ENCODE results near the gene S100P.

S100P gene

GRCh38 chr4:6699388-6699787 lies 5.7 kb downstream of the S100P start:
- no peak for DNase-seq

- DNase-seq, result no peak
Measured at GRCh38 chr4:6699903-6700302, 6.2 kb downstream of the S100P start.

- DNase-seq, result no peak
Measured at GRCh38 chr4:6701371-6701770, 7.7 kb downstream of the S100P start.

GRCh38 chr4:6702761-6703160 lies 9.1 kb downstream of the S100P start:
- no peak for DNase-seq

GRCh38 chr4:6703786-6704185 lies 10.1 kb downstream of the S100P start:
- DNase-seq, result no peak

GRCh38 chr4:6705646-6706045 lies 12.0 kb downstream of the S100P start:
- DNase-seq, result no peak

- no peak for DNase-seq
Measured at GRCh38 chr4:6706173-6706572, 12.5 kb downstream of the S100P start.

- DNase-seq, result peak; percentile 98
Measured at GRCh38 chr4:6709230-6710114, 15.8 kb downstream of the S100P start, which contains the start of gene MRFAP1L1. Gene MRFAP1L1 (minus strand): TSS chr4:6709865. CDS start chr4:6709629, 236 bp downstream.

- DNase-seq, result no peak
Measured at GRCh38 chr4:6710282-6710681, 16.6 kb downstream of the S100P start.

- no peak for DNase-seq
Measured at GRCh38 chr4:6710996-6711395, 17.3 kb downstream of the S100P start.

- no peak for DNase-seq
Measured at GRCh38 chr4:6714954-6715353, 21.3 kb downstream of the S100P start.

GRCh38 chr4:6715704-6716017 lies 22.0 kb downstream of the S100P start:
- no peak for DNase-seq

GRCh38 chr4:6716018-6716911 lies 22.6 kb downstream of the S100P start, which contains the start of gene BLOC1S4:
Gene BLOC1S4 (plus strand): TSS chr4:6716174. CDS start chr4:6716210, 36 bp downstream.
- peak; percentile 90 for DNase-seq

GRCh38 chr4:6716958-6717655 lies 23.4 kb downstream of the S100P start:
- no peak for DNase-seq

GRCh38 chr4:6718932-6719610 lies 25.4 kb downstream of the S100P start:
- no peak for DNase-seq

- DNase-seq, result no peak
Measured at GRCh38 chr4:6719611-6720179, 26.0 kb downstream of the S100P start.

- peak; percentile 70 for DNase-seq
Measured at GRCh38 chr4:6720202-6720699, 26.6 kb downstream of the S100P start.

GRCh38 chr4:6721121-6721520 lies 27.4 kb downstream of the S100P start:
- DNase-seq, result no peak

GRCh38 chr4:6722891-6723290 lies 29.2 kb downstream of the S100P start:
- no peak for DNase-seq

- peak; percentile 28 for DNase-seq
Measured at GRCh38 chr4:6723851-6724250, 30.2 kb downstream of the S100P start.

- peak; percentile 62 for DNase-seq
Measured at GRCh38 chr4:6724421-6725111, 30.9 kb downstream of the S100P start.
